ENCODE measurements around the gene SELENOV. TPM values are rescaled to one million over a fixed set of nuclear protein-coding genes. Genes with fewer than 3 reads are reported as not detected.
A peak's percentile ranks its signal among the peaks of the same experiment; 100 is the strongest.

The SELENOV gene
- total RNA-seq, 4 donors from 2014 or later = not detected

DNA sequence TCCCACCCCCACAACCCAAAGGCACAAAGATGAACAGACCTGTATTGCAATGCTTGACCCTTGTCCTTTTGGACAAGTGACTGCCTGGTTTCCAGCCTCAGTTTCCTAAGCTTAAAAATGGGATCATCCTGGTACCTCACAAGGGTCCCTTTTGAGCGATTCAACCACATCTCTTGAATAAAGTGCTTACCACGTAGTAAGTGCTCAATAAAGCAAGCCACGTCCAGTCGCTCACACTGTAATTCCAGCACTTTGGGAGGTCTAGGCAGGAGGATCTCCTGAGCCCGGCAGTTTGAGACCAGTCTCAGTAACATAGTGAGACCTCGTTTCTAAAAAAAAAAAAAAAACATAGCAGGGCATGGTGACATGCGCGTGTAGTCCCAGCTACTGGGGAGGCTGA lies 15.0 kb upstream of the SELENOV start:
- no peak for TF ChIP-seq POLR2AphosphoS5 (IDR thresholded peaks at IDR 0.05)
- TF ChIP-seq EP300 (IDR thresholded peaks at IDR 0.05) = no peak
- TF ChIP-seq, protein P1, sequence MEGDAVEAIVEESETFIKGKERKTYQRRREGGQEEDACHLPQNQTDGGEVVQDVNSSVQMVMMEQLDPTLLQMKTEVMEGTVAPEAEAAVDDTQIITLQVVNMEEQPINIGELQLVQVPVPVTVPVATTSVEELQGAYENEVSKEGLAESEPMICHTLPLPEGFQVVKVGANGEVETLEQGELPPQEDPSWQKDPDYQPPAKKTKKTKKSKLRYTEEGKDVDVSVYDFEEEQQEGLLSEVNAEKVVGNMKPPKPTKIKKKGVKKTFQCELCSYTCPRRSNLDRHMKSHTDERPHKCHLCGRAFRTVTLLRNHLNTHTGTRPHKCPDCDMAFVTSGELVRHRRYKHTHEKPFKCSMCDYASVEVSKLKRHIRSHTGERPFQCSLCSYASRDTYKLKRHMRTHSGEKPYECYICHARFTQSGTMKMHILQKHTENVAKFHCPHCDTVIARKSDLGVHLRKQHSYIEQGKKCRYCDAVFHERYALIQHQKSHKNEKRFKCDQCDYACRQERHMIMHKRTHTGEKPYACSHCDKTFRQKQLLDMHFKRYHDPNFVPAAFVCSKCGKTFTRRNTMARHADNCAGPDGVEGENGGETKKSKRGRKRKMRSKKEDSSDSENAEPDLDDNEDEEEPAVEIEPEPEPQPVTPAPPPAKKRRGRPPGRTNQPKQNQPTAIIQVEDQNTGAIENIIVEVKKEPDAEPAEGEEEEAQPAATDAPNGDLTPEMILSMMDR (IDR thresholded peaks at IDR 0.05) = no peak
- no peak for TF ChIP-seq POLR2A (IDR thresholded peaks at IDR 0.05)
- peaks cover 83% of the 10 kb centered on the region for H3K27me3 ChIP-seq
- H3K36me3 ChIP-seq = no peaks in the 10 kb centered on the region
- WGBS = 80% methylated on average over 8 of the region's 8 CpGs
- H3K9me3 ChIP-seq = no peaks in the 10 kb centered on the region
- peaks cover 29% of the 10 kb centered on the region for H3K4me1 ChIP-seq
- DNase-seq (ENCODE audit: low spot score in 2 of 2) = no peak
- H3K4me3 ChIP-seq = no peak overlapping the region
- no peak overlapping the region for H3K27ac ChIP-seq

DNA sequence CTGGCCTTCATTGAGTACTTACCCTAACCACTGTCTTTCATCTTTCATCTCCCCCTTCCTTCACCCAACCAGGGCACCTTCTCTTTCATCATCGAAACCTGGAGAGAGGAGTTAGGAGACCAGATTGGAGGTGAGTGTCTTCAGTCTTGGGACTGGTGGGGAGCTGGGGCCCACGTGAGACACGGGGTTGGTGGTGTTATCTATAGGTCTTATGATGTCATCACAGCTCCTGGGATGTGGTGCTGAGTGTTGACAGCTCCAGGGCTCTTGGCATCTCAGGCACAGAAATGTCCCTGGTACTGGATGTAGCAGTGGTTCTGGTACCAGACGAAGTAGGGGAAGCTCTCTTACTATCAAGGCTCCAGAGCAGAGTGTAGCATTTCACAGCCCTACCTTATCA lies 14.4 kb upstream of the SELENOV start:
- WGBS = 56% methylated on average over 4 of the region's 4 CpGs

DNA sequence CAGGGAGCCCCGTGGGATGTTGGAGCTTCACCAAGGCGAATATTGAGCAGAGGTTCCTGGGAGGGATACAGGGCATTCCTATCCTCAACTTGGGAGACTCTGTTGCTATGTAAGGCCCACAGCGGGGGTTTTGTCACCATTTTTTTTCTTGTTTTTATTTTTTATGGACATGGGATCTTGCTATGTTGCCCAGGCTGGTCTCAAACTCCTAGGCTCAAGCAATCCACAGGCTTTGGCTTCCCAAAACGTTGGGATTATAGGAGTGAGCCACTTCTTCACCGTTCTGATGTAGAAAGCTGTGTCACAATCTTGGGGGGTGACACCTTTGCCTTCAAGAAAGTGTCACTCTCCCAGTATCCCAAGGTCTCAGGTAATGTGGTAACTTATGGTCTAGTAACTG lies 13.6 kb upstream of the SELENOV start:
- Histone ChIP-seq H3K4me1 (peaks cover 29% of the 10 kb centered on the region), H3K36me3 (no peaks in the 10 kb centered on the region), H3K27me3 (peaks cover 86% of the 10 kb centered on the region), H3K9me3 (no peaks in the 10 kb centered on the region), H3K4me3 (no peak overlapping the region), H3K27ac (no peak overlapping the region)
- DNase-seq (ENCODE audit: low spot score in 2 of 2) = no peak
- TF ChIP-seq POLR2A (IDR thresholded peaks at IDR 0.05) = no peak
- no peak for TF ChIP-seq POLR2AphosphoS5 (IDR thresholded peaks at IDR 0.05)
- TF ChIP-seq, protein P1 (IDR thresholded peaks at IDR 0.05) = no peak
- TF ChIP-seq EP300 (IDR thresholded peaks at IDR 0.05) = no peak
- 76% methylated on average over 5 of the region's 5 CpGs for WGBS

More for the DNA sequence above, 14.4 kb upstream of the SELENOV start:
- no peaks in the 10 kb centered on the region for H3K9me3 ChIP-seq
- DNase-seq (ENCODE audit: low spot score in 2 of 2) = no peak
- peaks cover 89% of the 10 kb centered on the region for H3K27me3 ChIP-seq
- H3K4me3 ChIP-seq = no peak overlapping the region
- H3K27ac ChIP-seq = no peak overlapping the region
- H3K36me3 ChIP-seq = no peaks in the 10 kb centered on the region
- TF ChIP-seq, protein P1 (IDR thresholded peaks at IDR 0.05) = no peak
- TF ChIP-seq EP300 (IDR thresholded peaks at IDR 0.05) = no peak
- TF ChIP-seq POLR2A (IDR thresholded peaks at IDR 0.05) = no peak
- no peak for TF ChIP-seq POLR2AphosphoS5 (IDR thresholded peaks at IDR 0.05)
- H3K4me1 ChIP-seq = peaks cover 29% of the 10 kb centered on the region

DNA sequence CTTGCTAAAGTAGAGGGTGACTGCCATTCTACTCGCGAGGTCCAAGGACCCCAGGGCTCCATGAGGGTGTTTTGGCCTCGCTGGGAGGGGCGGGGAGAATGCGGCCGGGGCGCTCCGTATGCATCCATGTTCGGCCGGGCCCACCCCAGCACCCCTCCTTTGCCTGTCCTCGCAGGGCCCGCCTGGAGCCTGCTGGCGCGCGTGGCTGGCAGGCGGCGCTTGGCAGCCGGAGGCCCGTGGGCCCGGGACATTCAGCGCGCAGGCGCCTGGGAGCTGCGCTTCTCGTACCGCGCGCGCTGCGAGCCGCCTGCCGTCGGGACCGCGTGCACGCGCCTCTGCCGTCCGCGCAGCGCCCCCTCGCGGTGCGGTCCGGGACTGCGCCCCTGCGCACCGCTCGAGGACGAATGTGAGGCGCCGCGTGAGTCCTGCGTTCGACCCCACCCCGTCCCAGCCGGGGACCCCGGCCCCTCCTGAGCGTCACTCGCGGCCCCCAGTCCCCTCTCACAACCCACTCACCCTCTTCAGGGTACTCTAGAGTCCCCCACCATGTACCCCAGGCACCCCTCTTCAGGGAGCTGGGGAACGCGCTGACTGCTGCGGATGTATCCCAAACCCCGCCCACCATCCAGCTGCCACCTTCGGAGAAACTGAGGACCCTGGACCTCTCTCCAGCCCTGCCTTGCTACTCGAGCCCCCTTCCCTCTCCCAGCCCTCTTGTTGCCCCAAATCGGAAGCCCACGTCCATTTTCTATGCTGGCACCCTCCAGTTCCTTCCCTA lies 12.1 kb upstream of the SELENOV start:
- Histone ChIP-seq H3K27me3 (peaks cover 86% of the 10 kb centered on the region), H3K4me3 (no peak overlapping the region), H3K4me1 (peaks cover 40% of the 10 kb centered on the region), H3K9me3 (no peaks in the 10 kb centered on the region), H3K36me3 (no peaks in the 10 kb centered on the region), H3K27ac (no peak overlapping the region)
- TF ChIP-seq POLR2AphosphoS5 (IDR thresholded peaks at IDR 0.05) (no peak), POLR2A (IDR thresholded peaks at IDR 0.05) (no peak)
- TF ChIP-seq, protein P1 (IDR thresholded peaks at IDR 0.05) = peak; percentile 68 to 97
- no peak for DNase-seq (ENCODE audit: low spot score in 2 of 2)
- WGBS = 73% methylated on average over 8 of the region's 69 CpGs

DNA sequence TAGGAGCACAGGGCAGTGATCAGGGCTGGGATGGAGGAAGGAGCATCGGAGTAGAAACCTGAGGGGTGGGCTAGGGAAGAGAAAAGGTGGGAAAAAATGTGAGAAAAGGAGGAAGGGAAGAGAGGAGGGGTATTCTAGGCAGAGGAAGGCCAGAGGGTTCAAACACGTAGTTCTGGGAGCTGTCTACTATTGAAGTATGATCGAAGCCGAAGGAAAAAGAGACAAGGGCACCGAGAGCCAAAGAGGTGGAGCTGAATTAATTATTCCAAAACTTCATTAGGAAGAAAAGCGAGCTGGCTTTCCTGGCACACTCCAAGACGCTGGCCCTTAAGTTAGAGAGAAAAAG lies 8.4 kb upstream of the SELENOV start:
- WGBS = 32% methylated on average over 7 of the region's 7 CpGs
- H3K27me3 ChIP-seq = peaks cover 76% of the 10 kb centered on the region
- peak overlapping the region; percentile 48 for H3K4me3 ChIP-seq

More for the DNA sequence above, 8.4 kb upstream of the SELENOV start:
- TF ChIP-seq EP300 (IDR thresholded peaks at IDR 0.05) (no peak), POLR2AphosphoS5 (IDR thresholded peaks at IDR 0.05) (no peak), POLR2A (IDR thresholded peaks at IDR 0.05) (no peak)
- TF ChIP-seq, protein P1 (IDR thresholded peaks at IDR 0.05) = no peak
- Histone ChIP-seq H3K4me1 (peaks cover 25% of the 10 kb centered on the region), H3K9me3 (no peaks in the 10 kb centered on the region), H3K27ac (no peak overlapping the region), H3K36me3 (no peaks in the 10 kb centered on the region)
- no peak for DNase-seq (ENCODE audit: low spot score in 2 of 2)
